T-helper 2 cell treated with Interferon-gamma antibody and Interleukin-4, amounts not matched to agents 100 ng/mL and 5 ng/mL, for 36 hours (primary cell): ENCODE measurements around the gene PSMD1. TPM values are rescaled to one million over a fixed set of nuclear protein-coding genes. Genes with fewer than 3 reads are reported as not detected.
"Not testable (repeated sequence)": the region's sequence is repeated elsewhere in the genome, so short reads cannot be mapped to it uniquely, and the experiment has no call there.

ENCODE experiments used
- intact Hi-C: fragments of 100-400 bp; cut with micrococcal nuclease; formaldehyde crosslinking; loops from one replicate; pipeline ENCODE4 v1.15.1; 2023
- total RNA-seq: library from RNA; stranded (reverse); gene quantifications from 2 replicates; pipeline ENCODE4 v1.2.3, GENCODE V29; 2022

Gene PSMD1
- total RNA-seq: 122 and 129 TPM in 2 replicates

DNA sequence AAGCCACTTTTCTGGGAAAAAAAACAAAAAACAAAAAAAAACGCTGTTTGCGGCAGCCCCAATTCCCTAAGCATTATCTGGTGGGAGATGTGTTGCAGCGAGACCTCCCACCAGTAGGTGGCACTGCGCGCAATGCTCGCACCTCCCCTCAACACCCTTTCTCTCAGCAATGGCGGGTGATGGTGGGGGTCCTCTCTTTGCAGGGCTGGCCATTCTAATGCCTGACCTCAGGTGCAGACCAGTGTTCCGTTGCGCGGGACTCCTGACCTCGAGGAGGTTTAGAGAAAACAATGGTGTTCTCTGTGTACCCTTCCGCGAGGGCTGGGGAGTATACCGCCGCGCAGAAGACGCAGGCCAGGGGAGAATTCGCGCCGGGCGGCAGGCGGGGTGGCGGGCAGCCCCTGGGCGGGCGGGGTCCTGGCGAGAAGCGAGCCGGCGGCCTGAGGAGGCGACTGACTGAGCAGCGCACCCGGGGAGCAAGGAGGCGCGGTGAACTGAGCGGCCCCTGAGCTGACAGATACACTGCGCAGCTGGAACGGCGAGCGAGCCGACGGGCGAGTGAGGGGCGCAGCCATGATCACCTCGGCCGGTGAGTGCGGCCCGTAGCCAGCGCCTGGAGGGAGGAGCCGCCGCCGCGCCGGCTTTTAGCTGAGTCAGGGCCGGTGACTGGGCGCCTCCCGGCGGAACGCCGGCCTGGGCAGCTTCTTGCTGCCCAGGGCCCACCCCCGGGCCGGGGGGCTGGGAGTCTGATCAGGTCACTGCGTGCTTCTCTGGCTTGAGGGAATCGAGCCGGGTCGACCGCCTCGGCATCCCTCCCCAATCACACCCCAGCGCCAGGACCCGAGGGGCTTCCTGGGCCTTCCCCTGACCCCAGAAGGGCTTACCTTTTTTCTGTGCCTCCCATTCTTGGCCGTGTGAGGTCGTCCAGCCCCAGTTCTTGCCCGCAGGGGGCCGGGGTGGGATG is at the start of gene PSMD1:
Gene PSMD1, plus strand, starts transcription at position 415 of the 964 bp plus-strand sequence. Its CDS starts 159 bp downstream, at position 574.
- intact Hi-C loops: loop anchor here (1.0 to 10.0 kb wide), 4 partner anchors 142 to 1496 kb away; partner anchors contain the start of genes ARMC9, EIF4E2, PDE6D and TIGD1

DNA sequence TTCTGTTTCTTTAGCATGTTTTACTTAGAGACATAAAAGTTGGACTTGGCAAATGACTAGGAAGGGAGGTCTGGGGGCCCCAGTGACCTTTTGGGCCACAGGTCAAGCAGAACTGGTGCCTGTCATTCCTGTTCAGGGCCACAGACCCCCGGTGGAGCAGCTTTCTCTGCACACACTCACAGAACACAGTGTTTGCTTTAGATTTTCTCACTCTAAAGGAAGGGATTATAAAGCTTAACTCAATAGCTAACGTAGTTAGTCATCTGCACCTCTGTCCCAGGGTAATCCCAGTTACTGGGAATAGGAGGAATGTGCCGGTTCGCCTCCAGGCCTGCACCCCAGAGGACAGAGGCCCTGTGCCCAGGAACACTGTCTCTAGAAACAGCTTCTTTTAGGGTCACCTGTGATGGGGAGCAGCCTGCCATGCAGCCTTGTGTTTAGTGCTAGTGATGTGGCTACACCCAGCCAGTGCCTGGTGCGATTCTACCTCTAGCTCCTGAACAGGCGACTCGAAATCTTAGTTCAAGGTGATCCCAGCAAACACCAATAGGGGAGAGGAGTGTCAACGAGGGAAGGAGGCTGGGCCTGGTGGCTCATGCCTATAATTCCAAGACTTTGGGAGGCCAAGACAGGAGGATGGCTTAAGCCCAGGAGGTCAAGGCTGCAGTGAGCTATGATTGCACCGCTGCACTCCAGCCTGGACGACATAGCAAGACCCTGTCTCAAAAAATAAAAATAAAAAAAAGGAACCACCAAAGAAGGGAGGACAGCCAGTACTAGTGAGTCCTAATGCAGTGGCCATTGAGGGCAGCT is 49.2 kb upstream of the PSMD1 start:
- intact Hi-C loops: no loop called here

DNA sequence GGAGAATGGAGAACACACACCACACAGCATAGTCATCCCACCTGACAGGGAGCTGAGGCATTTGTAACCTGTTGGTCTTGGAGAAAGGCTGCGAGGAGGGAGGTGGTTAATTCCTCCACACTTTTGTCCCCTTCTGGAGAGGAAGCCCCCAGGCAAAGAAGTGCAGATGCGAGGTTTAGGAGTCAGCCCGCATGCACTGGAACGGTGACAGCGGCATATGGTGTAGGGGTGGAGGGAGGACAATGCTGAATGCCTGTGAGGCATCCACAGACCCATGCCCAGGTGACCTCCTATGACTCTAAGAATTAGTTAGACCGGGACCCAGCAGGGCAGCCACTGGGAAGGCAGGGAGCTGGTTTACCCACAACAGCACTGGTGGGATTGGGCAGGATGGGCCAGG is 48.5 kb upstream of the PSMD1 start:
- intact Hi-C loops: no loop called here

DNA sequence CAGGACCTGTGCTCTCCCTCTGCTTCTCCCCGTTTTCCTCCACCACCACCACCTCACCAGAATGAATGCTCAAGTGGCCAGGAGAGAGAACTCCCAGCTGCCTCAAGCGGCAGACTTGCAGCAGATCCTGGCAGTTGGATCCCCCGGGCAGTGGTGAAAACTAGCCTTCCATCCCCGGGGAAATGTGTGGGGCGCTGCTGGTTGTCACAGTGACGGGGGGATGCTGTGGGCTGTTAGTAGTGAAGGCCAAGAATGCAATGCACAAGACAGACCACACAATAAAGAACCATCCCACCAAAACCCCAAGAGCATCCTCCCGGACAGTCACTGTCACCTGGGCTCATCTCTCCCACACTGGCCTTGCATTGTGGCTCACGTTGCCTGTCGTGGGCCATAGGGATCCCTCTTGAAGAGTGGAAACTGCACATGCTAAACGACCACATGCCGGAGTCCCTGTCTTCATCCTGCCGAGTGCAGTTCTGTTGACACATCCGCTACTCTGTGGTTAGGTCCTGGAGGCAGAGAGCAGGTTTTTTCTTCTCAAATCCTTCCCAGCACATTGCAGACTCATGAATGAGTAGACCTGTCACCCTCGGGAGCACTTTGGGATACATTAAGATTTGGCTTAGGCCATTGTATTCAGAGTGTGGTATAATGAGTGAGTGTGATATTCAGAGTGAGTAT is 47.3 kb upstream of the PSMD1 start:
- intact Hi-C loops: no loop called here

DNA sequence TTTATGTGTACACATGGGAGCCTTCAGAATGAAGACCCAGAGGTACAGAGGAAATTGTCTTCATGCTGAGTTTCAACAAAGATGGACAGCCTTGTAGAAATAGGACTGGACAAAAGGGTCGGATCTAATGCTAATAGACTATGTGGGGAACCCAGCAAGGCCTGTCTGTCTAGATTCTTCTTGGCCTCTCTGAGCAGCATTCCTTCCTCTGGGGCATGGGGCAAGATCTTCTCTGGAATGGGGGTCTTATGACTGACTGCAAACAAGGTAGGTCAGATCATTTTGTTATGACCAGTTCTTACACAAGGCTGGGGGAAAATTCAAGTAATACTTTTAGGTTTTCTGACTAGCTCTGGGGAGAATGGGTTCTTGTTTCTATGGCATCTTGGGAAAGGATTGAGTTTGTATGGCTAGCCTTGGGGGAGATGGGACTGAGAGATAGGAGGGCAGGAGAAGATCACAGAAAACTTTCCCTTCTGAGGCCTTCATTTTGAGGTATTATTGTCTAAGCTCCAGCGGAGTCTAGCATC is 46.4 kb upstream of the PSMD1 start:
- intact Hi-C loops: no loop called here

DNA sequence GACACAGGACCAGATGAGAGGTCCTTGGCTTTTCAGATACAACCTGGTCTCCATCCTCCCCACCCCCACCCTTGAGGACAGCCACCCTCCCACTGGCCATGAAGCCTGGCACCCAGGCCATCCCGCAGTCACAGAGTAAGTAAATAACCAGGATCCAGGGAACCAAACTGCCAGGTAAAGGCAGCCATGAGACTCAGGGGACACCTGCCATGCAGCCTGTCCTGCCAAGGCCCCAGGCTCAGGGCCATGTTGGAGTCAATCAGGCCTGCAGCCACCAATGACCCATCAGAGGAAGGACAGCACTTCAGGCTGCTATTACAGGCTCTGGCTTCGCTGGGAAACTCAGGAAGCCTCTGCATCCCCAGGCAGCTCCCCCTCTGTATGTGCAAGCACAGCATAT is 45.1 kb upstream of the PSMD1 start:
- intact Hi-C loops: no loop called here

DNA sequence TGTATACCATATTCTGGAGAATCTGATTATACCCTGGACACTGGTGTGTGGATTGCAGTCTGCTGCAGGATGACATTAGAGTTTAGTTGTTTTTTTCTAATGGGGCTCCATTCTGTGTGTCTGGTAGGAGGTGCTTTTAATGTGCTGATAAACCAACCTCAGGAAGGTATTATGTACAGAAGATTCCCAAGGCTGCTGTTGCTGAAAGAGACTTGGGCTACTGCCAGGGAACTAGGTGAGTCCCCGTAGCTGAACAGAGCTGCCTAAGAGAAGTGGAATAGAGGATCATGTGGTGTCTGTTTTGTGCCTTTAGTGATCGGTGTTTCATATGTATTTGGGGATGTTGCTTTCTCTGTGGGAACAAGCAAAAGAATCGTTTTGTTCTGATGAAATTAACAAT is 44.2 kb upstream of the PSMD1 start:
- intact Hi-C loops: no loop called here

DNA sequence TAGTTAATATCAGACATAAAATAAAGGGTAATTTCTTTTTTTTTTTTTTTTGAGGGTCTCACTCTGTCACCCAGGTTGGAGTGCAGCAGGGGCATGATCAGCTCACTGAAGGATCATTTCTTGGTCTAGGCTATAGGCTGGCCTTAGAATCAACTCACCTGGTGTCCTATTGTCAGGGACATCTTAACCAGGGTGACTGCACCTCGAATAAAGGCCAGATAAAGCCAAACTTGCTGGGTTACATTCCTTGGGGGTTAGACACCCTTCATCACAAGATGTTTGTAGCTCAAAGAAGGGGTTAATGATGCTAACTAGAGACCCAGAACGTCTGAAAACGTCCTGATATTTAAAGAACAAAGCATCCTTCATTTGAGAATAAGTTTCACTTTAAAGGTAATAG is 42.8 kb upstream of the PSMD1 start:
- intact Hi-C loops: no loop called here

DNA sequence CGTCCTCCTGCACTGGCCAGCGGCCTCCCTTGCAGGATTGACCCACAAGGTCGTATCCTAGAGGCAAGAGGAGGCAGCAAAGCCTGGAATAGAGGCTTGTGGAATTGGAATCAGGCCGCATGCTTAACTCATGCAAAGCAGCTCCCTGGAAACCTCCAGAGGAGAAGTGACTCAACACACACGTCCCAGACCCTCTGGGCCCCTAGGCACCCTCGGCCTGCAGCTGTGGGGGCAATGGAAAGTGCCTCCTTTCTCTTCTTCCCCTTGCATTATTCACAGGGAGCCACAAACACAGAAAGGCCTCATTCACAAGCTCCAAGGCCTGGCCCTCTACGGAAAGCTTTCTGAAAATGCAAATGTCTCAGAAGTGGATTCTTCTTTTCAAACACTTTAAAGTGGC is 41.2 kb upstream of the PSMD1 start:
- intact Hi-C loops: no loop called here

DNA sequence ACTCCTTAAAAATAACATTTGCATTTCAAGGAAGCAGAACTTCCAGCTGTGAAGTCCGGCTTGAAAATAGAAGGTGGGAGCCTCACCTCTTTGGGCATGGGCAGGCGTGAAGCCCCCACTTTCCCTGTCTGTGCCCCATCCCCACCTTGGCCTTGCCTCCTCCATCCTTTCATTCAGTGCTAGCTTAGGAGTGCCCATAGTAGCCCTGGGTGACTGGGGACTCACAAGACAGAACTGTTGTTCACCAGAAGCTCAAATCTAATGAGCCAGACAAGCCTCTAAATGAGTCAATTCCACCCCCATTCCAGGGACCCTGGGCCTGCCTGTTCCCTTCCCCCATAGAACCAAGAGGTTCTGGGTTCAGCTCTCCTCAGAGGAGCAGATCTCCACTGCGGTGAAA is 40.7 kb upstream of the PSMD1 start:
- intact Hi-C loops: no loop called here

DNA sequence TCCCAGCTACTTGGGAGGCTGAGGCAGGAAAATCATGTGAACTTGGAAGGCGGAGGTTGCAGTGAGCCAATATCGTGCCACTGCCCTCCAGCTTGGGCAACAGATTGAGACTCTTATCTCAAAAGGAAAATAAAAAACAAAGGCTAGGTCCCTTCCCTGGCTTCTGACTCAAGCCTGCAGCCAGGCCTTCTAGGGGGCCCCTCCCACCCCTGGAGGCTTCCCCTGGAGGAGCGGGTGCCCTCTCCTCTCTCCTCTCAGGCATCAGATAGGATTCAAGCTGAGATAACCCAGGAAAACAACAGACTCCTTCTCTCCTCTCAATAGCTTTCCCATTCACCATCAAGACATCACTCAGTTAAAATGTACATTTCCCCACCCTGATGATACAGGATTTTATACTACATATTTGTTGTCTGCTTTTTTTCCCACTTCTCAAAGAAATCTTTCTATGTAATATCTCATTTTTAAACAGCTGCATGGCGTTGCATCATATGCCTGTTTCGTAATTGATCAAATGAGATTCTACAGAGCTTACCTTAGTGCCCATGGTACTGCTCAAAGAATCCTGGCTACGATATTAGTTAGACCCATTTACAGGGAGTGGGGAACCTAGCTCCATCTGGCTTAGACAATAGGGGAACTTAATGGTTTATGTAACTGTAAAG is 40.0 kb upstream of the PSMD1 start:
- intact Hi-C loops: no loop called here

DNA sequence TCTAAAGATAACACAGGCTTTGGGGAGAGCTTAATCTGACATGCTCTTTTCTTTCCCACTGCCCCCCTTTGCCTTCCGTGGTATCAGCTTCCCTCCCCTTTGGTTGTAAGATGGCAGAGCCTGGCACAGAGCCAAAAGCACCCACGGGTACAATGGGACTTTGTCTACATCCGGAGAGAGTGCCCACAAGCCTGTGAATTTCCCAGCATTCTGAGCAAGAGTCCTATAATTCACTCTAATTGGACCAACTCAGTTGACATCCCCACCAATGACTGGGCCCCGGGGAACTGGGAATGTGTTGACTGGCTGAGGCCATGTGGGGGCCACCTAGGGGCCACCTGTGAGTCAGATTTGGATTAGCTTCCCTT is 39.5 kb upstream of the PSMD1 start:
- intact Hi-C loops: no loop called here

DNA sequence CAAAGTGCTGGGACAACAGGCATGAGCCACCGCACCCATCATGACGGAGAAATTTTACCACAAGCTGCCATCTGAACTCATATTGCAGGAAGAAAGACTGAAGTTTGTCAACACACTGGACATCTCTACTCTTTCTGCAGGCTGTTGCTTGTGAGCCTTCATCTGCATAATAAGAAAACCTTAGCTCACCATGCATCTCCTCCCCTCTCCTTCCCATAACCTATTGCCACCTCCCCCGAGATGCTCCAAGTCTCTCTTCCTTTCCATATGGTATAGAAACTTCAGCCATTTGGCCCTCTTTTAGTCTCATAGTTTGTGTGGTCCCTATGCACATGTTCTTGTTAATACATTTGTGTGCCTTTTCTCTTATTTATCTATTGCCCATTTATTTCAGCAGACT is 38.5 kb upstream of the PSMD1 start:
- intact Hi-C loops: no loop called here

DNA sequence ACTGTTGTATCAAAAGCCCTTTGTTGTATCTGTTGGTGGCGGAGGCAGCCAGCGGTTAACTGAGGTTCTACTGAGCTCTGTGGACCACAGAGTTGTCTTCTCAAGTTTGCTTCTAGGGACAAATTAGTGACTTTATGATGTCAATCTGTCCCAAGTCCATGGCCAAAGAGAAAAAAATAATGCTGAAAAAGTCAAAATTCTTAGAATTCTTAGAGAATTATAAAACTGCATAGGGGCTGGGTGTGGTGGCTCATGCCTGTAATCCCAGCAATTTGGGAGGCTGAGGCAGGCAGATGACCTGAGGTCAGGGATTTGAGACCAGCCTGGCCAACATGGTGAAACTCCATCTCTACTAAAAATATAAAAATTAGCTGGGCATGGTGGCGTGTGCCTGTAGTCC is 31.6 kb upstream of the PSMD1 start:
- intact Hi-C loops: not testable (repeated sequence)

DNA sequence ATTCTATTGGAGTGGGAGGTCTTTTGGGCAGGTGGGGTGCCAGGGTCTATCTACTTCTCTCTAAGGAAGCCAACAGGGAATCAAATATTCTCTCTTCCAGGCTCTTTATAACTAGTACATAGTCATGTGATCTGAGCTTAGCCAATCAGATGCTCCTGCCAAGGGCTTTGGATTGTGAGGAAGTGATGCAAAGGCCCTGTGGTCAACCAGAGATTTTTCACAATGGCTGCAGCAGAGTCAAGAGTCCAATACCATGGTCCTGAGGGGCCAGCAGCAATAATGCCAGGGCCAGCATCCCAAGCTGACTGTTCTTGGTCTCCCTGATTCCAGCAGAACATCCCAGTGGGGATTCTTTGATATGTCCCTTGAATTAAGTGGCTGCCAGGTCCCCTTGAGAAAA is 27.8 kb upstream of the PSMD1 start:
- intact Hi-C loops: no loop called here

DNA sequence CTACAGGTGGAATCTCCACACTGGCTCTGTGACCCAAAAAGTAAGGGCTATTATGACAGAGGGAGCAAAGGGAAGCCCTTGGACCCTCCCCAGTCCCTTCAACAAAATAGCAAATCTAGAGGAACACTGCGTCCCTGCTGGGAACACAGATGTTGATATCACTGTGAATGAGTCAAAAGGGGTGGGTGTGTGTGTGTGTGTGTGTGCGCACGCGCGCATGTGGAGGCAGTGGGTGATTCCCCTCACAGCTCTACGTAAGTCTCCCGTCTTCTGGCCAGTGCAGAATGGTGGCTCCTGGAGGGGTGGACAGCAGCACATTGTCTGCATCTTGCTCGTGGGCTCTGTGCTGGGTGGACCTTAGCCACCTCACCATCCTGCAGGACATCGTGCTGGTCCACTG is 27.1 kb upstream of the PSMD1 start:
- intact Hi-C loops: no loop called here

DNA sequence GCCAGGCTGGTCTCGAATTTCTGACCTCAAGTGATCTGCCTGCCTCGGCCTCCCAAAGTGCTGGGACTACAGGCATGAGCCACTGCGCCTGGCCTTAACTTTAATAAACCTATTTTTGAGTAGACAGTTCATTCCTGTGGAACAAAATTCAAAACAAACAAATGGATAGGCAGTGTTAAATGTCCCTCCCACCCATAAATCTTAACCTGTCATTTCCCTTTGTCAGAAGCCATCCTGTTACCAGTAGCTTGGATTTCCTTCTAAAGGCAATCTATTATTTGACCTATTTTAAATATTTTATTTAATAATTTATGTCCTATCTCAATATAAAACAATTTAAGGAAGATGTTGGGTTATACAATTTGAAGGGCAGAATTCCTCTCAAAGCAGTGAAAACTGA is 25.9 kb upstream of the PSMD1 start:
- intact Hi-C loops: no loop called here

DNA sequence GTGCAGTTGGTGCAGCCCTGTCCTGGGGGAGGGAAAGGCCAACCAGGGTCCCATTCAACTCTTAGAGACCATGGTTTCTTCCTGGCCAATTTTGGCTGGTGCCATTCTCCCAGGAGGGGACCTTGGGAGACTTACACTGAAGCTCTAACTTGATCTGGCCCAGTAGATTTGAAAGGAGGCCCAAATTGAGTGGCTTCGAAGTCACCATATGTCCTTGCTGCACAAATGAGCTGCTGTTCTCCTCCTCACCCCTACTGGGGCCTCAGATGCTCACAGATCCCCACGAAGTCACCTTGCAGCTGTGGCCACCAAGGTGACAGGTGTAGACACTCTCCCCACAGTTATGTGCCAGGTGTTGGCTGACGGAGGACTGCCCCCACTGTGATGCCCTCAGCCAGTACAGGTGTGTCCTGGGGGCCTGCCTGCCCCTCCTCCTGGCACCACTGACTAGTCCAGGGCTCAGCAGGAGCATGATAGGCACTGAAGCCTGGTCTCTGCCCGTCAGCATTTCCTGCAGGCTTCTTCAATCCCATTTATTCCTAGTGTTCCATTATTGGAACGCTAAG is 24.0 kb upstream of the PSMD1 start:
- intact Hi-C loops: no loop called here

DNA sequence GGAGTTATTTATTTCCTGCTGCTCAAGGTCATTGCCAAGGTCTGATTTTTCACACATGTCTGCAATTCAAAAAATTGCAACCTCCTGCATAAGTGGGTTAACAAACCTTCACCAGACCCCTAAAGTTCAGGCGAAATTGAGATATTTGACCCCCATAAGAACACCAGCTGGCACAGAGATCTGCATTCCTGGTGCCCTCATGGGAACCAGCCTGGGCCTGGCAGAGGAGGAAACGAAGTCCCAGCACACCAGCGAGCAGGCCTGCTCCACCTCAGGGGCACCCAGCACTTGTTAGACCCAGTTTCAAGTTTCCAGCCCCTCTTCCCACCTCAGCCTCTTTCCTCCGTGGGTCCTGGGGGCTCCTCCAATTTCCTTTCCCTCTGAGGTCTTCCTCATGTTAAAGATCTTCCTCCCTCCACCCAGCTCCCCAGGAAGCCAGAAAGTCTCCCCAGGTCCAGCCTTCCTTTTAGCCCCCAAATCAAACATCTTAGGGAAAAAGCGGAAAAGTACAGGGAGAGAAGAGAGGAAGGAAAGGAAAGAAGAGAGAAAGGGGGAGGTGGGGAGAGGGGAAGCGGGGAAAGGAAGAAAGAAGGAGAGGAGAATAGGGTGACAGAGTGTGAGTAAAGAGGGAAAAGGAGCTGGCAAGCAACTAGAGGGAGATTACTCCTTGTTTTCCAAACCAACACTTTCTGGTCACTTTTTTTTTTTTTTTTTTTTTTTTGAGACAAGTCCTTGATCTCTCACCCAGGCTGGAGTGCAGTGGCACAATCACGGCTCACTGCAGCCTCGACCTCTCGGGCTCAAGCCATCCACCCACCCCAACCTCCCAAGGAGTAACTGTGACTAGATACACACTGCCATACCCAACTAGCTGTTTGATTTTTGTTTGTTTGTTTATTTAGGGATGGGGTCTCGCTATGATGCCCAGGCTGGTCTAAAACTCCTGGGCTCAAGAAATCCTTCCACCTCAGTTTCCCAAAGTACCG is 23.2 kb upstream of the PSMD1 start:
- intact Hi-C loops: no loop called here
